ENCODE measurements around the gene FRMPD4. TPM values are rescaled to one million over a fixed set of nuclear protein-coding genes. Genes with fewer than 3 reads are reported as not detected.

Gene FRMPD4
- total and polyA plus RNA-seq, 10 of the 15 experiments (the other 5 are each of a cell fraction or from before 2014, with no cell fraction given), result not detected

DNA sequence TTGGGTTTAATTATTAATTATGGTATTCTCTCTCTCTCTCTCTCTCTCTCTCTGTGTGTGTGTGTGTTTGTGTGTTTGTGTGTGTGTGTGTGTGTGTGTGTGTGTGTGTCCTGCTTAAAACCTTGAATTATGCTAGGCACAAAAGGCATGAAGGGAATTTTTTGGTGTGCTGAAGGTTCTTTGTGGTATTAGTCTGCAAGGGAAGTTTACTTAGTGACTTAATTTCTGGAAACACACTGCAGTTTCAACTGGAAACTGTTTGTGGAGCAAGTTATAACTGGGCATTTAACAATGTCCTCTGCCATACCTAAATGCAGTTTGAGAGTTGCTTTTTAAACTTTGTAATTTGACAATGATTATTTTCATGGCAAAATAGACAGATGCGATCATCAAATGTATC lies 111.7 kb downstream of the FRMPD4 start:
- no peak overlapping the region for H3K27ac ChIP-seq (ENCODE audit: control insufficient read depth, insufficient read depth)
- no peak overlapping the region for H3K9ac ChIP-seq (ENCODE audit: control insufficient read depth, insufficient read depth, low read length)
- ChIA-PET RAD21 (ENCODE audit: unreplicated experiment) (no interaction called here), SMC1A (ENCODE audit: uncharacterized antibody, unreplicated experiment) (no interaction called here), POLR2A (no interaction called here), CTCF (no interaction called here)
- DNase-seq (ENCODE audit: low read depth, low spot score), result no peak
- H2AFZ ChIP-seq (ENCODE audit: control insufficient read depth, low read depth, low read length), result no peak overlapping the region
- TF ChIP-seq GABPA (IDR thresholded peaks at IDR 0.05; ENCODE audit: low read depth) (no peak), ZZZ3 (IDR thresholded peaks at IDR 0.05; ENCODE audit: control insufficient read depth, insufficient read length, low read depth) (no peak), CBX3 (IDR thresholded peaks at IDR 0.05; ENCODE audit: borderline replicate concordance, low read depth) (no peak), NFYB (IDR thresholded peaks at IDR 0.05; ENCODE audit: insufficient read depth, low read depth, low read length) (no peak), RFX5 (IDR thresholded peaks at IDR 0.05; ENCODE audit: low read depth, low read length) (no peak), NFYA (IDR thresholded peaks at IDR 0.05; ENCODE audit: borderline replicate concordance, low read depth, low read length) (no peak), TAF1 (IDR thresholded peaks at IDR 0.05; ENCODE audit: borderline replicate concordance, low read depth, low read length) (no peak), WRNIP1 (IDR thresholded peaks at IDR 0.05; ENCODE audit: borderline replicate concordance, low read depth, low read length) (no peak), POU2F2 (IDR thresholded peaks at IDR 0.05; ENCODE audit: borderline replicate concordance, low read depth, low read length) (no peak)
- TF ChIP-seq, protein P1, sequence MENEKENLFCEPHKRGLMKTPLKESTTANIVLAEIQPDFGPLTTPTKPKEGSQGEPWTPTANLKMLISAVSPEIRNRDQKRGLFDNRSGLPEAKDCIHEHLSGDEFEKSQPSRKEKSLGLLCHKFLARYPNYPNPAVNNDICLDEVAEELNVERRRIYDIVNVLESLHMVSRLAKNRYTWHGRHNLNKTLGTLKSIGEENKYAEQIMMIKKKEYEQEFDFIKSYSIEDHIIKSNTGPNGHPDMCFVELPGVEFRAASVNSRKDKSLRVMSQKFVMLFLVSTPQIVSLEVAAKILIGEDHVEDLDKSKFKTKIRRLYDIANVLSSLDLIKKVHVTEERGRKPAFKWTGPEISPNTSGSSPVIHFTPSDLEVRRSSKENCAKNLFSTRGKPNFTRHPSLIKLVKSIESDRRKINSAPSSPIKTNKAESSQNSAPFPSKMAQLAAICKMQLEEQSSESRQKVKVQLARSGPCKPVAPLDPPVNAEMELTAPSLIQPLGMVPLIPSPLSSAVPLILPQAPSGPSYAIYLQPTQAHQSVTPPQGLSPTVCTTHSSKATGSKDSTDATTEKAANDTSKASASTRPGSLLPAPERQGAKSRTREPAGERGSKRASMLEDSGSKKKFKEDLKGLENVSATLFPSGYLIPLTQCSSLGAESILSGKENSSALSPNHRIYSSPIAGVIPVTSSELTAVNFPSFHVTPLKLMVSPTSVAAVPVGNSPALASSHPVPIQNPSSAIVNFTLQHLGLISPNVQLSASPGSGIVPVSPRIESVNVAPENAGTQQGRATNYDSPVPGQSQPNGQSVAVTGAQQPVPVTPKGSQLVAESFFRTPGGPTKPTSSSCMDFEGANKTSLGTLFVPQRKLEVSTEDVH (IDR thresholded peaks at IDR 0.05; ENCODE audit: low read depth, partially characterized antibody), result no peak
- TF ChIP-seq, protein P2, sequence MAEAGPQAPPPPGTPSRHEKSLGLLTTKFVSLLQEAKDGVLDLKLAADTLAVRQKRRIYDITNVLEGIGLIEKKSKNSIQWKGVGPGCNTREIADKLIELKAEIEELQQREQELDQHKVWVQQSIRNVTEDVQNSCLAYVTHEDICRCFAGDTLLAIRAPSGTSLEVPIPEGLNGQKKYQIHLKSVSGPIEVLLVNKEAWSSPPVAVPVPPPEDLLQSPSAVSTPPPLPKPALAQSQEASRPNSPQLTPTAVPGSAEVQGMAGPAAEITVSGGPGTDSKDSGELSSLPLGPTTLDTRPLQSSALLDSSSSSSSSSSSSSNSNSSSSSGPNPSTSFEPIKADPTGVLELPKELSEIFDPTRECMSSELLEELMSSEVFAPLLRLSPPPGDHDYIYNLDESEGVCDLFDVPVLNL (IDR thresholded peaks at IDR 0.05; ENCODE audit: low read depth, low read length), result no peak
- no TSS peak for BruUV-seq (replicated peaks)
- 73% methylated on average over 1 of the region's 1 CpG for WGBS (ENCODE audit: insufficient coverage, insufficient replicate concordance, low lambda C conversion rate, missing lambda C conversion rate)
- H3K4me3 ChIP-seq, result no peak overlapping the region
- intact Hi-C loops (cut with micrococcal nuclease; ENCODE audit: unreplicated experiment) (no loop called here), in situ Hi-C loops (cut with MboI) (no loop called here)
- no peaks in the 10 kb centered on the region for H3K27me3 ChIP-seq (replicated peaks in 1 of 2; ENCODE audit: control insufficient read depth in 2 of 2, insufficient read depth in 2 of 2, low read length in 1 of 2)
- FAIRE-seq, result no peak
- no peak for ATAC-seq
- no peak overlapping the region for H3K4me2 ChIP-seq (ENCODE audit: control insufficient read depth, insufficient read depth)
- H4K20me1 ChIP-seq (ENCODE audit: control insufficient read depth, insufficient read depth), result no peaks in the 10 kb centered on the region
- no peaks in the 10 kb centered on the region for H3K36me3 ChIP-seq (ENCODE audit: control insufficient read depth in 2 of 2, insufficient read depth in 2 of 2, low read length in 1 of 2)
- no peaks in the 10 kb centered on the region for H3K9me3 ChIP-seq (replicated peaks; ENCODE audit: control insufficient read depth, insufficient read depth, low read length)
- H3K79me2 ChIP-seq (ENCODE audit: control insufficient read depth, insufficient read depth, low read length), result no peaks in the 10 kb centered on the region
- H3K4me1 ChIP-seq (ENCODE audit: control insufficient read depth, insufficient read depth, low read length), result no peaks in the 10 kb centered on the region

Data from GM12878 (cell line).